Activated CD8-positive, alpha-beta T cell treated with anti-CD3 and anti-CD28 coated beads, Interleukin-2, amount 10 ng/mL, durations not matched to agents 7 days and 5 days (primary cell): ENCODE data around the gene MRPL58. TPM values are rescaled to one million over a fixed set of nuclear protein-coding genes. Genes with fewer than 3 reads are reported as not detected.
"Not testable (repeated sequence)": the region's sequence is repeated elsewhere in the genome, so short reads cannot be mapped to it uniquely, and the experiment has no call there.

Source experiments
- ATAC-seq: fragments of 150-1000 bp; cut with Tn5 transposase; one replicate; pipeline ENCODE4 v1.10.0; 2021; ENCODE audit warnings: moderate library complexity
- CTCF ChIA-PET: fragments of 350-600 bp; sonication (Branson Sonifier 250); formaldehyde crosslinking; loops from one replicate; lab custom pipeline; 2021; ENCODE audit warnings: antibody characterized with exemption; lab: Charles Lee
- POLR2A ChIA-PET: fragments of 350-600 bp; sonication (Branson Sonifier 250); formaldehyde crosslinking; loops from one replicate; lab custom pipeline; 2021; ENCODE audit warnings: antibody characterized with exemption; lab: Charles Lee
- DNase-seq: peaks from one replicate; pipeline ENCODE4 v3.0.0-alpha.2; 2020
- H3K27ac Mint-ChIP-seq: one replicate; pipeline ENCODE4 v1.8.0; 2021; ENCODE audit warnings: mild to moderate bottlenecking, mixed read lengths
- H3K27me3 Mint-ChIP-seq: one replicate; pipeline ENCODE4 v1.8.0; 2021; ENCODE audit warnings: low read depth, mixed read lengths
- H3K36me3 Mint-ChIP-seq: one replicate; pipeline ENCODE4 v1.8.0; 2021; ENCODE audit warnings: low read depth, mixed read lengths
- H3K4me1 Mint-ChIP-seq: one replicate; pipeline ENCODE4 v1.8.0; 2021; ENCODE audit warnings: low read depth, mixed read lengths
- H3K4me3 Mint-ChIP-seq: one replicate; pipeline ENCODE4 v1.8.0; 2021; ENCODE audit warnings: mild to moderate bottlenecking, mixed read lengths
- H3K9me3 Mint-ChIP-seq: one replicate; pipeline ENCODE4 v1.8.0; 2022; ENCODE audit warnings: mixed read lengths; ENCODE audit not compliant: insufficient read depth
- total RNA-seq, 2 experiments: library from RNA; stranded (reverse); gene quantifications; one replicate each; pipeline ENCODE4 v1.2.3, GENCODE V29; 2021

The MRPL58 gene
- total RNA-seq, 2 experiments from 2014 or later, result 45.1 to 45.8 TPM

DNA sequence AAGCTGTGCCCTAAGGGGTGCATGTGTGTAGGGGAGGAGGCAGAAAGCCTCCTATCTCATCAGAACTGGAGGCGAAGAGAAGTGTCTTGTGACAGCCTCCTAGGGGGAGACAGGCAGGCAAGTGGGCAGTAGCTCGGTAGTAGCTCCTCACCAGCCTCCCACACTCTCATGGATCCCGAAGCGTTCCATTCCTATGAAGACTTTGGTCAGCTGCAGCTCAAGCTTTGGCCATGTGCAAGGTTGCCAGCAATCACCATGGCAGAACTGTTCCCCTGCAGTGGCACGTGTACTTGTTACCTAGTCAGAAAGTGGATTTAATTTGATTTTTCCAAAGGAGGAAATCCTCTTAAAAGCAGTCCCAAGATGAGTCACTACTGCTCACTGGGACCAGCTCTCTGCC lies 6.7 kb downstream of the MRPL58 start:
- ChIA-PET CTCF (interaction anchor here (0.9 kb wide), 1 partner anchor 58 kb away, joined by 5 read pairs; no protein-coding TSS in a partner anchor), POLR2A (interaction anchor here (0.7 kb wide), 2 partner anchors 197 to 1343 kb away, joined by 3 read pairs; no protein-coding TSS in a partner anchor)
- no peak overlapping the region for H3K27ac Mint-ChIP-seq
- no peak for DNase-seq
- peaks cover 3% of the 10 kb centered on the region for H3K4me1 Mint-ChIP-seq
- no peaks in the 10 kb centered on the region for H3K27me3 Mint-ChIP-seq
- ATAC-seq, result no peak
- peaks cover 51% of the 10 kb centered on the region for H3K36me3 Mint-ChIP-seq
- H3K4me3 Mint-ChIP-seq, result no peak overlapping the region
- H3K9me3 Mint-ChIP-seq, result no peaks in the 10 kb centered on the region

DNA sequence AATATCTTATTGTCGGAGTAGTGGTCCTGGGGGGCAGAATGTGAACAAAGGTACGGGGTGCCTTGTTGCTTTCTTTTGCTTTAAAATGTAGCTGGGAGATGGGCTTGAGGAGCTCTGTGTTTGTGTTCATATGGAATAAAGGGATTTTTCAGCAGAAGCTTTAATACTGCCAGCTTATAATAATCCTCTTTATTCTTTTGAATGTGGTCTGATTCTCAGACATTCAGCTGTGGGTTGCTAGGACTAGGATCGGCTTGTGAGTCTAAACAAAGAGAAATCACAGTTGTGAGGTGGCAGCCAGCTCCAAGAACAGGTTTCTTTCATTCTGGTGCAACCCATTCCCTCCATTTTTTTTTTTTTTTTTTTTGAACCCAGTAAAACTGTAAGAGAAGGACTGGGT lies 7.2 kb downstream of the MRPL58 start:
- H3K27ac Mint-ChIP-seq, result no peak overlapping the region
- H3K36me3 Mint-ChIP-seq, result peaks cover 56% of the 10 kb centered on the region
- peaks cover 8% of the 10 kb centered on the region for H3K4me1 Mint-ChIP-seq
- no peak overlapping the region for H3K4me3 Mint-ChIP-seq
- POLR2A ChIA-PET, result no interaction called here
- ATAC-seq (no peak), DNase-seq (no peak)
- no peaks in the 10 kb centered on the region for H3K27me3 Mint-ChIP-seq
- no peaks in the 10 kb centered on the region for H3K9me3 Mint-ChIP-seq
- CTCF ChIA-PET, result interaction anchor here (0.9 kb wide), 1 partner anchor 58 kb away, joined by 5 read pairs; no protein-coding TSS in a partner anchor

DNA sequence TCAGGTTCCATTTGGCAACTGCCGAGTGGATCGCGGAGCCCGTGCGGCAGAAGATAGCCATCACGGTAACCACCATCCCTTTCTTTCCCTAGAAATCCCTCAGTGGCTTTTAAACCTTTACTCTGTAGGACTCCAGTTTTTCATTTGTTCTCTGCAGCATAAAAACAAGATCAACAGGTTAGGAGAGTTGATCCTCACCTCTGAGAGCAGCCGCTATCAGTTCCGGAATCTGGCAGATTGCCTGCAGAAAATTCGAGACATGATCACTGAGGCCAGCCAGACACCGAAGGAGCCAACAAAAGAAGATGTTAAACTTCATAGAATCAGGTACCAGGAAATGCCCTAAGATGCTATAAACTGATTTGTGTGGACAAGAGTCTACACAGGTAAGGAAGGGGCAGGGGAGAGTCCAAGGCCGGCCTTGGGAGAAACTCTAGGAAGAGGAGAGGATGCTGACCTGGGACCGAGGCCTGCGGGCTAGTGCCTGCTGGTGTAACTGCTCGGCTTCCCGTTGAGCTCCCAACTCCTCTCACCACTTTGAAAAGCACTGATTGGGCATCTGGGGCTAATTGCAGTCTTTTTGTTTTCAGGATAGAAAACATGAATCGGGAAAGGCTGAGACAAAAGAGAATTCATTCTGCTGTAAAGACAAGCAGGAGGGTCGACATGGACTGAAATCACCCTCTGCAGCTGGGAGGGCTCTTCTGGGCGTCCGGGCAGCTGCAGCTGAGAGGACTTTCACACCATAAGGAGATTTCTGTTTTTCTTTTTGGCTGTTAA lies 8.1 kb downstream of the MRPL58 start:
- ATAC-seq (no peak), DNase-seq (no peak)
- POLR2A ChIA-PET, result no interaction called here
- no peak overlapping the region for H3K27ac Mint-ChIP-seq
- no peak overlapping the region for H3K4me3 Mint-ChIP-seq
- peaks cover 58% of the 10 kb centered on the region for H3K36me3 Mint-ChIP-seq
- H3K9me3 Mint-ChIP-seq, result no peaks in the 10 kb centered on the region
- H3K27me3 Mint-ChIP-seq, result no peaks in the 10 kb centered on the region
- H3K4me1 Mint-ChIP-seq, result peaks cover 17% of the 10 kb centered on the region
- CTCF ChIA-PET, result no interaction called here

DNA sequence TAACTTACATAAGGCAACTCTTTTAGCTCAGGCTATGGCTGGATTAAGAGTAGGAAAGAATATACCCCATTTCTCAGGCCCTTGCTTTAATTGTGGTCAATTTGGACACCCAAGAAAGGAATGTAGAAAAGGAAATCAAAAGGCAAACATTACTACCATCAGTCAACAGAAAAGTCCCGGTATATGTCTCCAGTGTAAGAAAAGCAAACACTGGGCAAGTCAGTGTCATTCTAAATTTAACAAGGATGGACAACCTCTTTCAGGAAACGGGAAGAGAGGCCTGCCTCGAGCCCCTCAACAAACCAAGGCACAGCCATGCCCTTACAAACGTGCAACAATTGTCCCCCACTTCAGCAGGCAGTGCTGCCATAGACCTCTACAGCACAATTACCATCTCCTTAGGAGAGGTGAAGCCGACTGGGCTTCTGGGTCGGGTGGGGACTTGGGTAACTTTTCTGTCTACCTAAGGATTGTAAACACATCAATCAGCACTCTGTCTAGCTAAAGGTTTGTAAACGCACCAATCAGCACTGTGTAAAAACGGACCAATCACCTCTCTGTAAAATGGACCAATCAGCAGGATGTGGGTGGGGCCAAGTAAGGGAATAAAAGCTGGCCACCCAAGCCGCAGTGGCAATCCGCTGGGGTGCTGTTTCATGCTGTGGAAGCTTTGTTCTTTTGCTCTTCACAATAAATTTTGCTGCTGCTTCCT lies 12.4 kb downstream of the MRPL58 start:
- H3K27ac Mint-ChIP-seq, result peak overlapping the region; percentile 44
- CTCF ChIA-PET, result interaction anchor here (0.7 to 4.3 kb wide), 7 partner anchors 10 to 586 kb away, joined by 3 to 24 read pairs (median 3); partner anchors contain the start of gene MRPL58
- peak; percentile 53 for ATAC-seq
- peaks cover 21% of the 10 kb centered on the region for H3K4me1 Mint-ChIP-seq
- peak; percentile 58 for DNase-seq
- peaks cover 8% of the 10 kb centered on the region for H3K27me3 Mint-ChIP-seq
- POLR2A ChIA-PET, result interaction anchor here (0.7 to 3.6 kb wide), 4 partner anchors 9 to 119 kb away, joined by 3 to 19 read pairs (median 5); partner anchors contain the start of gene MRPL58
- H3K4me3 Mint-ChIP-seq, result peak overlapping the region; percentile 27
- peaks cover 45% of the 10 kb centered on the region for H3K36me3 Mint-ChIP-seq
- no peaks in the 10 kb centered on the region for H3K9me3 Mint-ChIP-seq

DNA sequence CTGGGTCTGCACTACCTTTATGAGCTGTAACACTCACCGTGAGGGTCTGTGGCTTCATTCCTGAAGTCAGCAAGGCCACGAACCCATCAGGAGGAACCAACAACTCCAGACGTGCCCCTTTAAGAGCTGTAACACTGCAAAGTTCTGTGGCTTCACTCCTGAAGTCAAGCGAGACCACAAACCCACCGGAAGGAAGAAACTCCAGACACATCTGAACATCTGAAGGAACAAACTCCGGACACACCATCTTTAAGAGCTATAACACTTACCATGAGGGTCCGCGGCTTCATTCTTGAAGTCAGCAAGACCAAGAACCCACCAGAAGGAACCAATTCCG lies 12.9 kb downstream of the MRPL58 start:
- DNase-seq (peak; percentile 37), ATAC-seq (peak; percentile 39)
- H3K27me3 Mint-ChIP-seq, H3K9me3 Mint-ChIP-seq: not testable (repeated sequence)
- ChIA-PET CTCF (interaction anchor here (0.9 to 4.3 kb wide), 5 partner anchors 10 to 176 kb away, joined by 3 to 24 read pairs (median 5); partner anchors contain the start of gene MRPL58), POLR2A (interaction anchor here (0.7 to 3.6 kb wide), 3 partner anchors 9 to 119 kb away, joined by 3 to 19 read pairs (median 4); partner anchors contain the start of gene MRPL58)
- Mint-ChIP-seq H3K27ac (peak overlapping the region; percentile 44), H3K36me3 (peaks cover 43% of the 10 kb centered on the region), H3K4me1 (peaks cover 23% of the 10 kb centered on the region), H3K4me3 (peak overlapping the region; percentile 27)

DNA sequence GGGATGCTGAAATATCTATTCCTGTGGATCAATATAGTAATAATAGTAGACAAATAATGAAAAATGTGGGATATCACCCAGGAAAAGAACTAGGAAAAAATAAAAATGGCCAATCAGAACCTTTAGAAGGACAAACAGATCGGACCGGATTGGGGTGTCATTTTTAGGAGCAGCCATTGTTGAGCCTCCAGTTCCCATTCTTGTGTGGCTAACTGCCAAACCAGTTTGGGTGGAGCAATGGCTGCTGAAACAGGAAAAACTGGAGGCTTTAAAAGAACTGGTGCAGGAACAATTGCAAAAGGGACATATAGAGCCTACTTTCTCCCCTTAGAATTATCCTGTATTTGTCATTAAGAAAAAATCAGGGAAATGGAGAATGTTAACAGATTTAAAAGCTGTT lies 14.2 kb downstream of the MRPL58 start:
- H3K4me3 Mint-ChIP-seq, H3K9me3 Mint-ChIP-seq, H3K27me3 Mint-ChIP-seq, H3K27ac Mint-ChIP-seq, DNase-seq, ATAC-seq: not testable (repeated sequence)
- H3K4me1 Mint-ChIP-seq, result peaks cover 24% of the 10 kb centered on the region
- POLR2A ChIA-PET, result interaction anchor here (0.7 kb wide), 2 partner anchors 21 to 509 kb away, joined by 3 read pairs; no protein-coding TSS in a partner anchor
- CTCF ChIA-PET, result interaction anchor here (4.3 kb wide), 1 partner anchor 65 kb away, joined by 17 read pairs; no protein-coding TSS in a partner anchor
- H3K36me3 Mint-ChIP-seq, result peaks cover 32% of the 10 kb centered on the region

DNA sequence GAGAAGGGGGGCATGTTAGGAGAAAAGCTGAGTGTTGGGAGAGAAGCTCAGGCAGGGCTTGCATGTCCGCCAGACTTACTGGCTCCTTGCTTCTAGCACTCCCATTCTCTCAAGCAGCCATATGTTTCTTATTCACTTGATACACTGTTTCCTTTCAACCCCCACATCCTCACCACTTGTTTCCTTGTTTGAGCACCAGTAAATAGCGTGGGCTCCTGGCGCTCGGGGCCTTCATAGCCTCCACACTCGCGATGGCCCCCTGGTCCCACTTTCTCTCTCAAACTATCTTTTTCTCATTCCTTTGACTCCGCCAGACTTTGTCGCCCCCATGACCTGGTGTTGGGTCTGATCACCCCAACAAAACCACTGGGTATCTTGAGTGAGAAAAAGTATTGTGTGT lies 17.7 kb downstream of the MRPL58 start:
- Mint-ChIP-seq H3K4me1 (peaks cover 39% of the 10 kb centered on the region), H3K4me3 (no peak overlapping the region), H3K27me3 (peaks cover 10% of the 10 kb centered on the region), H3K36me3 (peaks cover 5% of the 10 kb centered on the region), H3K27ac (no peak overlapping the region), H3K9me3 (peaks cover 4% of the 10 kb centered on the region)
- ChIA-PET CTCF (no interaction called here), POLR2A (no interaction called here)
- no peak for ATAC-seq
- DNase-seq, result no peak

DNA sequence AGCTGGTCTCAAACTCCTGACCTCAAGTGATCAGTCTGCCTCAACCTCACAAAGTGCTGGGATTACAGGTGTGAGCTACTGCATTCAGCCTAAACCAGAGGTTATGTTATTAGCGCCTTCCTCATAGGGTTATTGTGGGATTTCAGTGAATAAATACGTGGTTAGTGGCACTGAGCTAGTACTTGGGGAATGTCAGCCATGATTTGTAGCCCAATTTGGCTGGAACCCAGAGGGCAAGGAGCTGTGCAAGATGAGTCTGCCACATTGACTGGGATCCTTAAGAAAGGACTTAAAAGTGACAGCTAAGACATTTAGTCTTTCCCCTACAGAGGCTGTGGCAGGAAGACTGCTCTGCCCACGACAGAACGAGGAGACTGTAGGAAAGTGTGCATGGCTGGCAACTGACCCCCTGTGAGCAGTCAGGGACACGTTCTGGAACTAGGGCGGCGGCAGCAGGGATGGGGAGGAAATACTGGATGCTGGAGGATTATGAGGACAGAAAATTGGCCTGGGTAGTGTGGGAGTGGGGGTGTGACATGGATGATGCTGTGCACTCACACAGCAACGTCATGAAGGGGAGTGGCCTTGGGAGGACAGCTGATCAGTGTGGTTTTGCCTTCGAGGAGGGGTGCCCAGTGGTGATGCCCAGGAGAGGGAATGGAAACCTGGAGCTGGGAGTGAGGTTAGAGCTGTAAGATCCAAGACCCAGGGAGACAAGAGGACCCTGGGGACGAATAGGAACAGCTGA lies 19.7 kb downstream of the MRPL58 start:
- DNase-seq (peak; percentile 63), ATAC-seq (no peak)
- CTCF ChIA-PET, result interaction anchor here (1.2 to 1.7 kb wide), 7 partner anchors 19 to 83 kb away, joined by 3 to 18 read pairs (median 6); partner anchors contain the start of genes CDR2L and MRPL58
- POLR2A ChIA-PET, result interaction anchor here (0.6 to 2.0 kb wide), 4 partner anchors 19 to 239 kb away, joined by 3 to 15 read pairs (median 3); partner anchors contain the start of genes MIF4GD, MRPL58 and MRPS7
- Mint-ChIP-seq H3K27me3 (peaks cover 4% of the 10 kb centered on the region), H3K9me3 (peaks cover 4% of the 10 kb centered on the region), H3K4me1 (peaks cover 49% of the 10 kb centered on the region), H3K36me3 (no peaks in the 10 kb centered on the region), H3K27ac (peak overlapping the region; percentile 2), H3K4me3 (peak overlapping the region; percentile 45)

DNA sequence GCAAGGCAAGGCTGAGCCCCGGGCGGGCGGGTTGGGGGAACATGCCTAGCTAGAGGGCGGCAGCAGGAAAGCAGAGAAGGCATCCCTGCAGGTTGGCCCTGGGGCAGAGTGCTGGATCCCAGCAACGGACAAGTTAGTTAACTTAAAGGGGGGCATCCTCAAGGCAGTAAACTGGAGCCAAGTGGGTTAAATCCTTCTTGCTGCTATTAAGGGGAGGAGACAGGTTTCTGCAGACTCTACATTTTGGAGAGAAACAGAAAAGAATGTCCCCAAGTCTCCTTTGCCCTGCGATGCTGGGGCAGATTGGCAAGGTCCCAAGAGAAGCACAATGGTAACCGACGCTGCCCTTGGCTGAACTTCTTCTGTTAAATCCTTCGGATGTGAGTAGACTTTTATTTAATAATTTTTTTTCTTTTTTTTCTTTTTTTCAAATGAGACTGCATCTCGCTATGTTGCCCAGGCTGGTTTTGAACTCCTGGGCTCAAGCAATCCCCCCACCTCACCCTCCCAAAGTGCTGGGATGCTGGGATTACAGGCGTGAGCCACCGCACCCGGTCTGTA lies 20.3 kb downstream of the MRPL58 start:
- ATAC-seq (no peak), DNase-seq (no peak)
- POLR2A ChIA-PET, result interaction anchor here (0.6 to 2.0 kb wide), 4 partner anchors 20 to 238 kb away, joined by 3 to 15 read pairs (median 3); partner anchors contain the start of genes MIF4GD, MRPL58 and MRPS7
- Mint-ChIP-seq H3K4me1 (peaks cover 52% of the 10 kb centered on the region), H3K9me3 (peaks cover 4% of the 10 kb centered on the region), H3K36me3 (no peaks in the 10 kb centered on the region), H3K4me3 (peak overlapping the region; percentile 93), H3K27me3 (peaks cover 4% of the 10 kb centered on the region), H3K27ac (no peak overlapping the region)
- CTCF ChIA-PET, result interaction anchor here (1.2 to 1.7 kb wide), 6 partner anchors 20 to 75 kb away, joined by 3 to 18 read pairs (median 6); partner anchors contain the start of genes CDR2L and MRPL58

DNA sequence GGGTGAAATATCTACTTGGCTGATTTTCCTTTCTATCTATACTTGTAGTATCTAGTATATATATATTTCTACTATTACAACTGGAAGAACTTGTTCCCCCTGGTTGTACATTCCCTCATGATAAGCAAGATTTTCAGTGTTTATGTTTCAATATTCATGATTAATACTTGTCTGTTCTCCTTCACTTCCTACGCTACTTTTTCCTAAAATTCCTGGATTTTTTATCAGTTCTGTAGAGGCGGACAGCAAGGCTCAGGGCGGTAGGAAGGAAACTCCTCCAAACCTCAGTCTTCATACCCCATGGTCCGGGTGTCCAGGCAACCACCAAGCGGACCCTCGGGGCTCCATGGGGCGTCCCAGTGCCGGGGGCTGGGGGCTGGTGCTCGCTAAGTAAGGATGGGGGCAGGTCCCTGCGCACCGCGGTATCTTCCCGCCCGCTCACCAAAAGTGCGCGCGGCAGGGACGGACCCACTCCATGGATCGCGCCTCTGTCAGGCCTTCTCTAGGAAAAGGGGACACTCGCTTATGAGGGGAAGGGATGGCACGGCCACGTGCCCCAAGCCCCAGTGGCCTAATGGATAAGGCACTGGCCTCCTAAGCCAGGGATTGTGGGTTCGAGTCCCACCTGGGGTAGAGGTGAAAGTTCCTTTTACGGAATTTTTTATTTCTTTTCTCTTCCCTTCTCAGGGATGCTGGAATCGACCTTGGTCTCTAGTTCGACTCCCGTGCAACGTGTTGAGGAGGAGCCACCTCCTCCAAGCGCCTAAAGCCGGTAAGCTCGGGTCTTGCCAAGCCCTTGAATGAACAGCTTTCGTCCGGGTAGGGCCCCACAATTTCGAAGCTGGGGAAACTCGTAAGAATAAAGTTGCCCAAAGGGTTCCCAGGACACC lies 21.1 kb downstream of the MRPL58 start:
- peaks cover 52% of the 10 kb centered on the region for H3K4me1 Mint-ChIP-seq

More for the DNA sequence above, 21.1 kb downstream of the MRPL58 start:
- ATAC-seq (peak; percentile 31), DNase-seq (peak; percentile 90)
- Mint-ChIP-seq H3K27me3 (peaks cover 4% of the 10 kb centered on the region), H3K36me3 (peaks cover 6% of the 10 kb centered on the region), H3K27ac (peak overlapping the region; percentile 95), H3K4me3 (peak overlapping the region; percentile 93), H3K9me3 (peaks cover 4% of the 10 kb centered on the region)
- POLR2A ChIA-PET, result interaction anchor here (1.2 to 2.2 kb wide), 4 partner anchors 8 to 71 kb away, joined by 3 to 26 read pairs (median 8); partner anchors contain the start of genes ATP5PD, KCTD2 and MRPL58
- CTCF ChIA-PET, result interaction anchor here (0.8 to 3.6 kb wide), 7 partner anchors 21 to 138 kb away, joined by 3 to 28 read pairs (median 4); partner anchors contain the start of genes MRPL58 and NT5C
